Measurements from ENCODE around the gene CHSY3. TPM values are rescaled to one million over a fixed set of nuclear protein-coding genes. Genes with fewer than 3 reads are reported as not detected.

The CHSY3 gene
- total and polyA plus RNA-seq, 2 experiments from 2014 or later: 0.29 to 2.4 TPM

GRCh38 chr5:130104895-130105688, 200.8 kb downstream of the CHSY3 start:
- DNase-seq: peak; percentile 58
- H3K9ac ChIP-seq: no peak overlapping the region
- H3K27me3 ChIP-seq (replicated peaks; ENCODE audit: insufficient read depth): no peaks in the 10 kb centered on the region
- no peaks in the 10 kb centered on the region for H3K9me3 ChIP-seq (ENCODE audit: low read depth)
- in situ Hi-C loops (cut with MboI): no loop called here
- H3F3A ChIP-seq (ENCODE audit: insufficient read depth): peaks cover 11% of the 10 kb centered on the region; the same call in 1 of the 2 replicates
- peaks cover 11% of the 10 kb centered on the region; the same call in 1 of the 2 replicates for H3K4me1 ChIP-seq (ENCODE audit: insufficient read depth)
- H3K4me3 ChIP-seq: no peak overlapping the region
- H3K79me2 ChIP-seq (ENCODE audit: insufficient read depth): no peaks in the 10 kb centered on the region
- H4K20me1 ChIP-seq (ENCODE audit: insufficient read depth): no peaks in the 10 kb centered on the region
- H3K36me3 ChIP-seq (ENCODE audit: low read depth): no peaks in the 10 kb centered on the region
- no peaks in the 10 kb centered on the region for H3K9me2 ChIP-seq (ENCODE audit: insufficient read depth)
- H3K4me2 ChIP-seq (ENCODE audit: unreplicated experiment): no peak overlapping the region
- TF ChIP-seq EZH2 (IDR thresholded peaks at IDR 0.05; ENCODE audit: insufficient read depth, poor library complexity, severe bottlenecking): no peak
- no peak for TF ChIP-seq EZH2phosphoT487 (IDR thresholded peaks at IDR 0.05; ENCODE audit: insufficient read depth, low read depth)
- no peak overlapping the region for H2AFZ ChIP-seq
- H3K27ac ChIP-seq: no peak overlapping the region
- 96 to 97% methylated on average over 1 of the region's 1 CpG for WGBS, 2 experiments (ENCODE audit: low coverage in 1 of 2, low lambda C conversion rate in 2 of 2, missing lambda C conversion rate in 2 of 2)

GRCh38 chr5:130106480-130106879, 202.2 kb downstream of the CHSY3 start:
- H3K4me2 ChIP-seq (ENCODE audit: unreplicated experiment): no peak overlapping the region
- H3K36me3 ChIP-seq (ENCODE audit: low read depth): no peaks in the 10 kb centered on the region
- no peaks in the 10 kb centered on the region for H3K27me3 ChIP-seq (replicated peaks; ENCODE audit: insufficient read depth)
- no peaks in the 10 kb centered on the region for H3K79me2 ChIP-seq (ENCODE audit: insufficient read depth)
- no peak overlapping the region for H3K9ac ChIP-seq
- H3K4me1 ChIP-seq (ENCODE audit: insufficient read depth): peaks cover 11% of the 10 kb centered on the region; the same call in 1 of the 2 replicates
- no peaks in the 10 kb centered on the region for H3K9me3 ChIP-seq (ENCODE audit: low read depth)
- TF ChIP-seq EZH2phosphoT487 (IDR thresholded peaks at IDR 0.05; ENCODE audit: insufficient read depth, low read depth) (no peak), EZH2 (IDR thresholded peaks at IDR 0.05; ENCODE audit: insufficient read depth, poor library complexity, severe bottlenecking) (no peak)
- no peak overlapping the region for H2AFZ ChIP-seq
- no peak for DNase-seq
- in situ Hi-C loops (cut with MboI): no loop called here
- H3K9me2 ChIP-seq (ENCODE audit: insufficient read depth): no peaks in the 10 kb centered on the region
- H4K20me1 ChIP-seq (ENCODE audit: insufficient read depth): no peaks in the 10 kb centered on the region
- no peak overlapping the region for H3K27ac ChIP-seq
- H3F3A ChIP-seq (ENCODE audit: insufficient read depth): peaks cover 11% of the 10 kb centered on the region; the same call in 1 of the 2 replicates
- no peak overlapping the region for H3K4me3 ChIP-seq

GRCh38 chr5:130109152-130109551, 204.9 kb downstream of the CHSY3 start:
- no peaks in the 10 kb centered on the region for H3K9me3 ChIP-seq (ENCODE audit: low read depth)
- no peaks in the 10 kb centered on the region for H3K9me2 ChIP-seq (ENCODE audit: insufficient read depth)
- peaks cover 11% of the 10 kb centered on the region; the same call in 1 of the 2 replicates for H3F3A ChIP-seq (ENCODE audit: insufficient read depth)
- no peak for TF ChIP-seq EZH2phosphoT487 (IDR thresholded peaks at IDR 0.05; ENCODE audit: insufficient read depth, low read depth)
- no peak for TF ChIP-seq EZH2 (IDR thresholded peaks at IDR 0.05; ENCODE audit: insufficient read depth, poor library complexity, severe bottlenecking)
- WGBS, 2 experiments (ENCODE audit: low coverage in 1 of 2, low lambda C conversion rate in 2 of 2, missing lambda C conversion rate in 2 of 2): 83 to 93% methylated on average over 1 of the region's 1 CpG
- peak; percentile 59 for DNase-seq
- H3K4me1 ChIP-seq (ENCODE audit: insufficient read depth): peaks cover 11% of the 10 kb centered on the region; the same call in 1 of the 2 replicates
- H3K4me3 ChIP-seq: no peak overlapping the region
- H3K36me3 ChIP-seq (ENCODE audit: low read depth): no peaks in the 10 kb centered on the region
- no peaks in the 10 kb centered on the region for H4K20me1 ChIP-seq (ENCODE audit: insufficient read depth)
- no peak overlapping the region for H3K27ac ChIP-seq
- no peak overlapping the region for H3K9ac ChIP-seq
- in situ Hi-C loops (cut with MboI): no loop called here
- H3K79me2 ChIP-seq (ENCODE audit: insufficient read depth): no peaks in the 10 kb centered on the region
- no peak overlapping the region for H3K4me2 ChIP-seq (ENCODE audit: unreplicated experiment)
- no peak overlapping the region; the same call in 1 of the 2 replicates for H2AFZ ChIP-seq
- H3K27me3 ChIP-seq (replicated peaks; ENCODE audit: insufficient read depth): no peaks in the 10 kb centered on the region

- H3K36me3 ChIP-seq (ENCODE audit: low read depth): no peaks in the 10 kb centered on the region
- no peaks in the 10 kb centered on the region for H3K9me3 ChIP-seq (ENCODE audit: low read depth)
- peaks cover 4% of the 10 kb centered on the region; the same call in 1 of the 2 replicates for H3K4me1 ChIP-seq (ENCODE audit: insufficient read depth)
- TF ChIP-seq EZH2phosphoT487 (IDR thresholded peaks at IDR 0.05; ENCODE audit: insufficient read depth, low read depth) (no peak), EZH2 (IDR thresholded peaks at IDR 0.05; ENCODE audit: insufficient read depth, poor library complexity, severe bottlenecking) (no peak)
- H4K20me1 ChIP-seq (ENCODE audit: insufficient read depth): no peaks in the 10 kb centered on the region
- no peaks in the 10 kb centered on the region for H3K9me2 ChIP-seq (ENCODE audit: insufficient read depth)
- H3K27me3 ChIP-seq (replicated peaks; ENCODE audit: insufficient read depth): no peaks in the 10 kb centered on the region
- no peak overlapping the region for H3K9ac ChIP-seq
- H3K79me2 ChIP-seq (ENCODE audit: insufficient read depth): no peaks in the 10 kb centered on the region
- H3K27ac ChIP-seq: no peak overlapping the region
- no peak overlapping the region for H3K4me2 ChIP-seq (ENCODE audit: unreplicated experiment)
- H2AFZ ChIP-seq: no peak overlapping the region
- H3K4me3 ChIP-seq: no peak overlapping the region
- in situ Hi-C loops (cut with MboI): no loop called here
- peaks cover 5% of the 10 kb centered on the region; the same call in 1 of the 2 replicates for H3F3A ChIP-seq (ENCODE audit: insufficient read depth)
- no peak for DNase-seq
These were observed 206.1 kb downstream of the CHSY3 start for GRCh38 chr5:130110328-130110727.
